Measurements from ENCODE around the gene SDCCAG8.
"Not testable (repeated sequence)": the region's sequence is repeated elsewhere in the genome, so short reads cannot be mapped to it uniquely, and the experiment has no call there.

SDCCAG8 gene

DNA sequence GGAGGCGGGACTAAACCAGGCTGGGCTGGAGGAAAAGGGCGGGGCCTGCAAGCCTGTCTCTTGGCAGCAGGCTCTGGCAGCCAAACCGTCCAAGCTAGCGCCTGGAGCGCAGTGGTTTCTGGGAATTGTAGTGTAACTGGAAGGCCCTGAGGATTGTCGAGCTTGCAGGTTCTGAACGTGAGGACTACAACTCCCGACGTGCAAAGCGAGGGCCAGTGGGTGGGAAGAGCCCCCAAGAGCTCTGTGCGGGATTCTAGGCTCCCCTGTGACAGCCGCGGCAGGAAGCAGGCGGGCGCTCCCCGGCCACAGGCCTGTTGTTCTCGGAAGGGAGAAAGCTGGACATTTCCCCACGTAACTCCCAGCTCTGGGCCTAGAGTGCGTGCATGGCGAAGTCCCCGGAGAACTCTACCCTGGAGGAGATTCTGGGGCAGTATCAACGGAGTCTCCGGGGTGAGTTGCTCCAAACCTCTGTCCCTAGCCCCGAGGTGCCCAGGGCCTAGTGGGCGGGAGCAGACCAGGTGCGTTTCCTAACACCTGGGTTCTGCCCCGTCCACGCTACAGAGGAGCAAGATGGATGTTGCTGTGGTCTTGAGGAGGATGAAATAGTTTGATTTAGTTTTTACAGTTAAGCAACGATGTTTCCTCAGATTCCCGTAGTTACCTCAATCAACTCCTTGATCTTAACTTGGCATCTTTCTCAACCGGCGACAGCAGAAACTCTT is at the start of gene SDCCAG8:
TSS of gene SDCCAG8 (plus strand) at position 251 of the 722 bp plus-strand sequence. CDS start at position 384, 133 bp downstream.
- peak within 1 kb of the TSS; percentile 98 for H3K27ac ChIP-seq (ENCODE audit: low read depth, low read length)
- H3K27me3 ChIP-seq (ENCODE audit: control insufficient read depth, insufficient read depth, low read length): no peaks in the 10 kb centered on the region
- peaks cover 5% of the 10 kb centered on the region for H3K4me1 ChIP-seq (ENCODE audit: control insufficient read depth, insufficient read depth, low read length)
- no peaks in the 10 kb centered on the region for H3K36me3 ChIP-seq (ENCODE audit: control insufficient read depth, insufficient read depth, low read length)
- peak within 1 kb of the TSS; percentile 97 for H3K4me3 ChIP-seq (ENCODE audit: low read length)
- H3K9ac ChIP-seq (ENCODE audit: low read length): peak within 1 kb of the TSS; percentile 90

DNA sequence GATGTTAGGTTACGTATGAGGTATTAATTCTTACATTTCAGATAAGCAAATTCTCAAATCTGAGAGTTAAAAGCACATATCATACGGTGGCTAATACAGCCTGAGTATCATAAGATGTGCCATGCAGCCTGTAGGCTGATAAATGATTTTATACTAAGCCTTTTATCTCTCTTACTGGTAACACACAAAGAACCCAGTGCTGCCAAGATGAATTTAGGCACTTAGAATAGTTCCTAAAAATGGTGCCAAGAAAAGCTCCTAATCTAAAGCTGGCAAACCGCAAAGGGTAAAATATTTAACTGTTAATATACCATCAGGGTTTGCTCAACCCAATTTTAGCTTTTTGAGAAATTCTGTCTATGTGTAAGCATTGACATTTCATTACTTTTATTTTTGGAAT is 43.9 kb upstream of the SDCCAG8 start:
- H3K4me1 ChIP-seq (ENCODE audit: control insufficient read depth, insufficient read depth, low read length); H3K9ac ChIP-seq (ENCODE audit: low read length); H3K27ac ChIP-seq (ENCODE audit: low read depth, low read length); H3K36me3 ChIP-seq (ENCODE audit: control insufficient read depth, insufficient read depth, low read length); H3K27me3 ChIP-seq (ENCODE audit: control insufficient read depth, insufficient read depth, low read length); H3K4me3 ChIP-seq (ENCODE audit: low read length): not testable (repeated sequence)

DNA sequence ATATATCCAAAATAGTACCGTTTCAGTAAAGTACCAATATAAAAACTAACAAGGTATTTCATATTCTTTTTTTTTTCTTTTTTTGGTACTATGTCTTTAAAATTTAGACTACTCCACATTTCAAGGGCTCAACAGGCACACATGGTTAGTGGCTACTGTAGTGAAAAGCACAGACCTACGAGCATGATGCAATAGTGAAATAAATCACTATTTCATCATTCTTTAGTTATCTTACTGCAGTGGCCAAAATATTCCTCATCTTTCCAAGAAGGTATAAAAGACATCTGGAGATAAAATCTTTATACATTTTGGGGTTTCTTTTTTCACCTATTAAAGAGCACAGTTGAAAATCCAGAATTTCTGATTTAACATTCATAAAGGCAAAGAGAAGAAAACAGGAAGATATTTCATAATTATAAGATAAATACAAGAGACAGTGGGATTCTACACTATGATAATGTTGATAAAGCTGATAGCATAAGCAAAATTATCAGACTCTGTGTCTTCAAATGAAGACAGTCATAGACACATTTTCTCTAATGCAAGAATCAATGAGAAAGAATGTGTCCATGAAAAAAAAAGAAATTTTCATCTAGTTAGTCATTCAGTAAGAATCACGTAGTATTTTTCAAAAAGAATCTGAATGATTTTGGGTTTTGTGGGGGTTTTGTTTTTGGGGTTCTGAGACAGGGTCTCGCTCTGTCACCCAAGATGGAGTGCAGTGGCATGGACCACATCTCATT is 42.6 kb upstream of the SDCCAG8 start:
- H3K27me3 ChIP-seq (ENCODE audit: control insufficient read depth, insufficient read depth, low read length): no peaks in the 10 kb centered on the region
- H3K4me1 ChIP-seq (ENCODE audit: control insufficient read depth, insufficient read depth, low read length): no peaks in the 10 kb centered on the region
- H3K4me3 ChIP-seq (ENCODE audit: low read length): no peak overlapping the region
- no peak overlapping the region for H3K9ac ChIP-seq (ENCODE audit: low read length)
- no peak overlapping the region for H3K27ac ChIP-seq (ENCODE audit: low read depth, low read length)
- no peaks in the 10 kb centered on the region for H3K36me3 ChIP-seq (ENCODE audit: control insufficient read depth, insufficient read depth, low read length)

- H3K27ac ChIP-seq (ENCODE audit: low read depth, low read length); H3K4me1 ChIP-seq (ENCODE audit: control insufficient read depth, insufficient read depth, low read length); H3K36me3 ChIP-seq (ENCODE audit: control insufficient read depth, insufficient read depth, low read length); H3K27me3 ChIP-seq (ENCODE audit: control insufficient read depth, insufficient read depth, low read length); H3K4me3 ChIP-seq (ENCODE audit: low read length); H3K9ac ChIP-seq (ENCODE audit: low read length): not testable (repeated sequence)
Observed at GRCh38 chr1:243215276-243215875, 40.5 kb upstream of the SDCCAG8 start.

DNA sequence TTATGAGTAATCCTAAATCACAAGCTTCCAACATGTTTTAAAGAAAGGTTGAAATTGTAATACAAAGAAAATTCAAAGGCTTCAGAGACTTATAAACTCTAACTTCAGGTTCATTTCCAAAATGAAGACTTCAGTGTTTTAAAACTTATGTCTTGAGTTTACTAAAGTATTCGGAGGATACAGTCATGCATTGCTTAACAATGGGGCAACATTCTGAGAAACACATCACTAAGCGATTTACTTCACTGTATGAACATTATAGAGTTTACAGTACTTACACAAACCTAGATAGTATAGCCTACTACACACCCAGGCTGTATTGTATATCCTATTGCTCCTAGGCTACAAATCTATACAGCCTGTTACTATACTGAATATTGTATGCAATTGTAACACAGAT is 39.1 kb upstream of the SDCCAG8 start:
- H3K27me3 ChIP-seq (ENCODE audit: control insufficient read depth, insufficient read depth, low read length): no peaks in the 10 kb centered on the region
- H3K36me3 ChIP-seq (ENCODE audit: control insufficient read depth, insufficient read depth, low read length): no peaks in the 10 kb centered on the region
- H3K4me3 ChIP-seq (ENCODE audit: low read length): no peak overlapping the region
- H3K4me1 ChIP-seq (ENCODE audit: control insufficient read depth, insufficient read depth, low read length): no peaks in the 10 kb centered on the region
- no peak overlapping the region for H3K9ac ChIP-seq (ENCODE audit: low read length)
- no peak overlapping the region for H3K27ac ChIP-seq (ENCODE audit: low read depth, low read length)

DNA sequence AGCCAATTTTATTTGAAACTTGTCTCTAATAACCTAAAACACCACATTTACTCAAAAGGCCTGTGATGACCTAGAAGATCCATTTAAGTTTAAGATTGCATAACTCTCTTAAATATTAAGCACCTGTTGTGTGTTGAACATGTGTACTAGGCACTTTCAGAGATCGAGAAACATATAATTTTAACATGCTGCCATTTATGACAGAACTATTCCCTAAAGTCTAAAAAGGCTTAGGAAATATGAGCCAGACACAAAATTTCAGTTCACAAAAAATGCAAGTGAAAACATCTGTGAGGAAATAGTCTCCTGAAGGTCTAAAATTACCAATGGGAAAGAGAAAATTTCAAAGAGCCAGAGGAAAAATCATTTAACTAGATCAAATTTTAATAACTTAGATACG is 38.5 kb upstream of the SDCCAG8 start:
- Histone ChIP-seq H3K4me1 (ENCODE audit: control insufficient read depth, insufficient read depth, low read length) (no peaks in the 10 kb centered on the region), H3K27me3 (ENCODE audit: control insufficient read depth, insufficient read depth, low read length) (no peaks in the 10 kb centered on the region), H3K9ac (ENCODE audit: low read length) (no peak overlapping the region), H3K36me3 (ENCODE audit: control insufficient read depth, insufficient read depth, low read length) (no peaks in the 10 kb centered on the region), H3K4me3 (ENCODE audit: low read length) (no peak overlapping the region), H3K27ac (ENCODE audit: low read depth, low read length) (no peak overlapping the region)

DNA sequence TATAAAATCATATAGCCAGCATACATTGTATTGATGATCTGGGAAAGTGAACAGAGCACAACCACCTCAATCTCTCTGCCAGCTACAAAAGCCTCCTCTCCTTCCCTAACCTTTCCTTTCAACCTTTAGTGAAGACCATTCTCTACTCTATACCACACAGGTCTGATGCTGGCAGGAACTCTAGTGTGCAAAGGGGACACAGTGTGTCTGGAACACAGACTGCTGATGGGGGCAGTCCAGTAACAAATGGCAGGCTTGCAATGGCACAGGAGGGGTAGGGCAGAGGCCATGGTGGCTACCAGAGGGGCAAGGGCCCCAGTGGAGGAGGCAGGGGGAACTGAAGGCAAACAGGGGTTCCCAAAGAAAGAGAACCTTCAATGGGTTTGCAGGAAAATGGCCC is 37.8 kb upstream of the SDCCAG8 start:
- Histone ChIP-seq H3K9ac (ENCODE audit: low read length) (no peak overlapping the region), H3K4me3 (ENCODE audit: low read length) (no peak overlapping the region), H3K4me1 (ENCODE audit: control insufficient read depth, insufficient read depth, low read length) (no peaks in the 10 kb centered on the region), H3K27me3 (ENCODE audit: control insufficient read depth, insufficient read depth, low read length) (no peaks in the 10 kb centered on the region), H3K36me3 (ENCODE audit: control insufficient read depth, insufficient read depth, low read length) (no peaks in the 10 kb centered on the region), H3K27ac (ENCODE audit: low read depth, low read length) (no peak overlapping the region)

DNA sequence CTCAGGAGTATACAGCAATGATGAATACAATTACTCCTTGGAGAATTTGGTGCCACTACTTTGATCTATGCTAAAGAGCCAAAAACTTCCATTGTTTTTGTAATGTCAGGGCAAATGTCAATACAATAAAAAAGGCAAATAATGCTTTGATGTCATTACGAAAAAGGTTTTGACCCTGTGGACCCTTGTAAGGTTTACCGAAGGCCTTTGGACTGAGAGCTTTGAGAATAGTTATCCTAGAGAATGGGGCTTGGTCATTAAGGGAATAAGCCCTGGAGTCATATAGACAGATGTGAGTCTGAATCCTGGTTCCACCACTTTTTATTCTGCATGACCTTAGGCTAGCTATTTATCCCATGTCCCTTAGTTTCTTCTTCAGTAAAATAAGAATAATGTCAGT is 28.2 kb upstream of the SDCCAG8 start:
- no peaks in the 10 kb centered on the region for H3K36me3 ChIP-seq (ENCODE audit: control insufficient read depth, insufficient read depth, low read length)
- no peak overlapping the region for H3K27ac ChIP-seq (ENCODE audit: low read depth, low read length)
- H3K4me3 ChIP-seq (ENCODE audit: low read length): no peak overlapping the region
- H3K27me3 ChIP-seq (ENCODE audit: control insufficient read depth, insufficient read depth, low read length): no peaks in the 10 kb centered on the region
- H3K9ac ChIP-seq (ENCODE audit: low read length): no peak overlapping the region
- H3K4me1 ChIP-seq (ENCODE audit: control insufficient read depth, insufficient read depth, low read length): no peaks in the 10 kb centered on the region

GRCh38 chr1:243229526-243229925 is 26.3 kb upstream of the SDCCAG8 start:
- Histone ChIP-seq H3K9ac (ENCODE audit: low read length) (no peak overlapping the region), H3K27ac (ENCODE audit: low read depth, low read length) (no peak overlapping the region), H3K4me1 (ENCODE audit: control insufficient read depth, insufficient read depth, low read length) (no peaks in the 10 kb centered on the region), H3K4me3 (ENCODE audit: low read length) (no peak overlapping the region), H3K36me3 (ENCODE audit: control insufficient read depth, insufficient read depth, low read length) (no peaks in the 10 kb centered on the region), H3K27me3 (ENCODE audit: control insufficient read depth, insufficient read depth, low read length) (no peaks in the 10 kb centered on the region)

GRCh38 chr1:243230914-243231313 is 24.9 kb upstream of the SDCCAG8 start:
- no peaks in the 10 kb centered on the region for H3K27me3 ChIP-seq (ENCODE audit: control insufficient read depth, insufficient read depth, low read length)
- H3K27ac ChIP-seq (ENCODE audit: low read depth, low read length): no peak overlapping the region
- H3K4me3 ChIP-seq (ENCODE audit: low read length): no peak overlapping the region
- H3K9ac ChIP-seq (ENCODE audit: low read length): no peak overlapping the region
- peaks cover 7% of the 10 kb centered on the region for H3K4me1 ChIP-seq (ENCODE audit: control insufficient read depth, insufficient read depth, low read length)
- H3K36me3 ChIP-seq (ENCODE audit: control insufficient read depth, insufficient read depth, low read length): no peaks in the 10 kb centered on the region

DNA sequence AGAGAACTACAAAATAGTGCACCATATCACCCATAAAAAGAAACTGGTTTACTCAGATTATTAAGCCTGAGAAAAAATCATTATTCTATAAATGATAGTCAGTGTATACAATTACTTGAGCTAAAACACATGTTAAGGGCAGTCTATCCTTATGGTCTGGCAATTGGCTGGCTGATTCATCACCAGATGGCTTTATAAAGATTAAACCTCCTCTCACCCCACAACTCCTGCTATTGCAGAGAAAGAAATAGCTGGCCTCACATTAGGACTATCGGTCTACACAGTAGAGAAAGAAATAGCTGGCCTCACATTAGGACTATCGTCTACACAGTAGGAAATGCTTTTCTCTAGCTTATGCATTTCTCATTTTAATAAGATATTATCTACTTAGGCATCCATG is 21.9 kb upstream of the SDCCAG8 start:
- H3K36me3 ChIP-seq (ENCODE audit: control insufficient read depth, insufficient read depth, low read length): no peaks in the 10 kb centered on the region
- H3K9ac ChIP-seq (ENCODE audit: low read length): no peak overlapping the region
- no peak overlapping the region for H3K4me3 ChIP-seq (ENCODE audit: low read length)
- no peak overlapping the region for H3K27ac ChIP-seq (ENCODE audit: low read depth, low read length)
- no peaks in the 10 kb centered on the region for H3K27me3 ChIP-seq (ENCODE audit: control insufficient read depth, insufficient read depth, low read length)
- peaks cover 16% of the 10 kb centered on the region for H3K4me1 ChIP-seq (ENCODE audit: control insufficient read depth, insufficient read depth, low read length)

DNA sequence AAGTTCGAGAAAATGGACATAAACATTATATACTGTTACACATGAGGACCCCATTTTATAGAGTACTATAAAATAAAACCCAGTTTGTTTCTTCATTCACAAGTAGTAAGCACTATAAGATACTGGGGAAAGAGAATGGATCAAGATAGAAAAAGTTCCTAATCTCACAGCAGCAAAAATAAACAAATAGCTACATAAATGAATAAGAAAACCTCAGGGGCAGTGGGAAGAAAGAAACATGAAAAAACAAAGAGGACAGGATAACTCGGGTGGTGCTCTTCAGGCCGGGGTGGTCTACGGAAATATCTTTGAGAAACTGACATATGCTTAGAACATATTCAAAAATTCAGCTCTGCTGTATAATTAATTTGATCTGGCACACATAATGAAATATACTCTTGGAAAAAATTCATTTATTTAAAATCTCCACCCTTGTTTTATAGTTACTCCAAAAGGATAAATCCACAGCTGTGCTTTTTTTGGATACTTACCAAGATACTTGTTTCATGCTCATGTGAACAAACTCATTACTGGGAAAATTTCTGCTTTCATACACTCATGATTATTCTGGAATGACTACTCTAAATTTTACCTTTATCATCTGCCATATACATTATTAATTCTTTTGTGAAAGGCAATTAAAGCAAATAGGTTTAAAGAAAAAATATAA is 20.7 kb upstream of the SDCCAG8 start:
- Histone ChIP-seq H3K4me3 (ENCODE audit: low read length) (no peak overlapping the region), H3K4me1 (ENCODE audit: control insufficient read depth, insufficient read depth, low read length) (peaks cover 16% of the 10 kb centered on the region), H3K9ac (ENCODE audit: low read length) (no peak overlapping the region), H3K27ac (ENCODE audit: low read depth, low read length) (no peak overlapping the region), H3K36me3 (ENCODE audit: control insufficient read depth, insufficient read depth, low read length) (no peaks in the 10 kb centered on the region), H3K27me3 (ENCODE audit: control insufficient read depth, insufficient read depth, low read length) (no peaks in the 10 kb centered on the region)

All from rectal smooth muscle tissue (tissue), 1 donor.